PC-3 (cell line): ENCODE measurements around the gene MYH14. TPM values are rescaled to one million over a fixed set of nuclear protein-coding genes. Genes with fewer than 3 reads are reported as not detected.

Experiments used
- ATAC-seq: fragments of 200-7000 bp; cut with Tn5 transposase; 2 replicates; pipeline ENCODE4 v1.9.1; 2020; ENCODE audit warnings: mild to moderate bottlenecking, moderate library complexity
- BruUV-seq: library from RNA; stranded (reverse); fragments of 400-500 nt; replicated peaks from 2 replicates; lab custom pipeline; 2021; lab: Mats Ljungman, UMichigan
- CTCF ChIA-PET: fragments of 300-600 bp; sonication (Branson Sonifier 250); formaldehyde crosslinking; loops from one replicate; lab custom pipeline; 2022; ENCODE audit warnings: antibody characterized with exemption; lab: Charles Lee
- POLR2A ChIA-PET: fragments of 300-600 bp; sonication (Branson Sonifier 250); formaldehyde crosslinking; loops from one replicate; lab custom pipeline; 2022; ENCODE audit warnings: antibody characterized with exemption; ENCODE audit not compliant: unreplicated experiment; lab: Charles Lee
- DNase-seq: peaks from one replicate; pipeline ENCODE4 v3.0.0-alpha.2; 2015
- H2AFZ ChIP-seq: fragments of 300-600 bp; sonication (generic); 2 replicates; pipeline ENCODE4 v1.6.0; 2016; ENCODE audit warnings: antibody characterized with exemption, low read length
- H3F3A ChIP-seq: fragments of 300-600 bp; sonication (generic); one replicate; pipeline ENCODE4 v1.6.0; 2017; ENCODE audit warnings: antibody characterized with exemption, low read length, control low read depth, mild to moderate bottlenecking; ENCODE audit not compliant: unreplicated experiment
- H3K27ac ChIP-seq: fragments of 300-600 bp; sonication (generic); 2 replicates; pipeline ENCODE4 v1.5.1; 2016; ENCODE audit warnings: mild to moderate bottlenecking, low read length
- H3K27me3 ChIP-seq: fragments of 300-600 bp; sonication (generic); 2 replicates; pipeline ENCODE4 v1.6.1; 2016; ENCODE audit warnings: low read length, mixed read lengths
- H3K36me3 ChIP-seq: fragments of 300-600 bp; sonication (generic); 2 replicates; pipeline ENCODE4 v1.6.1; 2016; ENCODE audit warnings: low read depth, mixed run types, low read length, mixed read lengths
- H3K4me1 ChIP-seq: fragments of 300-600 bp; sonication (generic); 2 replicates; pipeline ENCODE4 v1.5.1; 2016; ENCODE audit warnings: low read length; ENCODE audit not compliant: insufficient read depth
- H3K4me2 ChIP-seq: fragments of 300-600 bp; sonication (generic); 2 replicates; pipeline ENCODE4 v1.6.0; 2016; ENCODE audit warnings: low read length
- H3K4me3 ChIP-seq: fragments of 300-600 bp; sonication (generic); 2 replicates; pipeline ENCODE4 v1.5.1; 2016; ENCODE audit warnings: mild to moderate bottlenecking, low read length, mixed read lengths
- H3K79me2 ChIP-seq: fragments of 300-600 bp; sonication (generic); 2 replicates; pipeline ENCODE4 v1.6.1; 2017; ENCODE audit warnings: low read length, mixed read lengths
- H3K9ac ChIP-seq: fragments of 300-600 bp; sonication (generic); 2 replicates; pipeline ENCODE4 v1.6.0; 2016; ENCODE audit warnings: mild to moderate bottlenecking, low read length
- H3K9me2 ChIP-seq: fragments of 300-600 bp; sonication (generic); replicated peaks from 2 replicates; pipeline ENCODE4 v1.6.1; 2016; ENCODE audit warnings: mixed run types, low read length, mixed read lengths
- H3K9me3 ChIP-seq: fragments of 300-600 bp; sonication (generic); 2 replicates; pipeline ENCODE4 v1.6.1; 2016; ENCODE audit warnings: low read length, mixed read lengths
- H4K20me1 ChIP-seq: fragments of 300-600 bp; sonication (generic); 2 replicates; pipeline ENCODE4 v1.6.1; 2016; ENCODE audit warnings: low read length, mixed read lengths
- CTCF ChIP-seq: fragments of 300-600 bp; sonication (generic); conservative IDR thresholded peaks from 2 replicates; pipeline ENCODE4 v1.5.1; 2017; ENCODE audit warnings: antibody characterized with exemption, low read depth, mild to moderate bottlenecking, low read length
- EZH2 ChIP-seq: fragments of 300-600 bp; sonication (generic); IDR thresholded peaks from one replicate; pipeline ENCODE4 v1.6.1; 2017; ENCODE audit warnings: antibody characterized with exemption, mild to moderate bottlenecking, low read length; ENCODE audit not compliant: unreplicated experiment
- EZH2phosphoT487 ChIP-seq: fragments of 300-600 bp; sonication (generic); IDR thresholded peaks from 2 replicates; pipeline ENCODE4 v1.6.1; 2018; ENCODE audit warnings: mild to moderate bottlenecking, antibody characterized with exemption, low read length, borderline replicate concordance
- intact Hi-C: fragments of 100-400 bp; cut with micrococcal nuclease; formaldehyde crosslinking; loops from 2 replicates; pipeline ENCODE4 v1.9.0; 2023
- total RNA-seq: library from RNA; depleted of rRNA; stranded (reverse); fragments of >200 nt; gene quantifications from 2 replicates; pipeline ENCODE4 v1.2.3, GENCODE V29; 2014

MYH14 gene
- total RNA-seq, 1 experiment from 2014 or later: 20.2 TPM

DNA sequence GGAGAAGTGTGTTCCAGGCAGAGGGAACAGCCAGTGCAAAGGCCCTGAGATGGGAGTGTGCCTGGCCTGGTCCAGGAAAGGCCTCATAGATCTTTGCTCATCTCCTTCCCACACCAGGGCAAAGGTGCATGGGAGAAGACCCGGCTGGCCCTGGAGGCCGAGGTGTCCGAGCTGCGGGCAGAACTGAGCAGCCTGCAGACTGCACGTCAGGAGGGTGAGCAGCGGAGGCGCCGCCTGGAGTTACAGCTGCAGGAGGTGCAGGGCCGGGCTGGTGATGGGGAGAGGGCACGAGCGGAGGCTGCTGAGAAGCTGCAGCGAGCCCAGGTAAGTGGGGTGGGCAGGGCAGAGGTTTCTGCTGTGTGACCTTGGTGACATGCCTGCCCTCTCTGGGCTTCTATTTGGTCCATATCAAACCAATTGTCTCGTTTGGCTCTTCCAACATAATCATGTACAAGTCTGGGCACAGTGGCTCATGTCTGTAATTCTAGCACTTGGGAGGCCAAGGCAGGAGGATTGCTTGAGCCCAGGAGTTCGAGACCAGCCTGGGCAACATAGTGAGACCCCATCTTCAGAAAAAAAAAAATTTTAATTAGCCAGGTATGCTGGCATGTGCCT, 74.7 kb downstream of the MYH14 start:
- Histone ChIP-seq H3K27me3 (no peaks in the 10 kb centered on the region), H3K79me2 (no peaks in the 10 kb centered on the region), H3K4me3 (no peak overlapping the region), H3K9ac (no peak overlapping the region), H3K4me1 (no peaks in the 10 kb centered on the region), H3K27ac (no peak overlapping the region), H2AFZ (no peak overlapping the region), H3K36me3 (peaks cover 9% of the 10 kb centered on the region; the same call in 1 of the 2 replicates), H4K20me1 (no peaks in the 10 kb centered on the region), H3F3A (no peaks in the 10 kb centered on the region), H3K9me2 (no peaks in the 10 kb centered on the region), H3K9me3 (no peaks in the 10 kb centered on the region), H3K4me2 (no peak overlapping the region)
- intact Hi-C loops: no loop called here
- no peak for DNase-seq
- POLR2A ChIA-PET: no interaction called here
- TF ChIP-seq EZH2phosphoT487 (no peak), EZH2 (no peak), CTCF (no peak)
- BruUV-seq: no TSS peak
- ATAC-seq: no peak
- CTCF ChIA-PET: interaction anchor here (0.6 kb wide), 1 partner anchor 183 kb away, joined by 3 read pairs; no protein-coding TSS in a partner anchor

- TF ChIP-seq CTCF: no peak
- TF ChIP-seq EZH2phosphoT487: no peak
- TF ChIP-seq EZH2: no peak
- Histone ChIP-seq H3K9ac (no peak overlapping the region), H3F3A (no peaks in the 10 kb centered on the region), H3K9me3 (no peaks in the 10 kb centered on the region), H3K79me2 (no peaks in the 10 kb centered on the region), H3K36me3 (peaks cover 13% of the 10 kb centered on the region), H2AFZ (no peak overlapping the region), H3K9me2 (no peaks in the 10 kb centered on the region), H4K20me1 (no peaks in the 10 kb centered on the region), H3K4me1 (no peaks in the 10 kb centered on the region), H3K27me3 (no peaks in the 10 kb centered on the region), H3K4me2 (no peak overlapping the region), H3K4me3 (no peak overlapping the region), H3K27ac (no peak overlapping the region)
- ChIA-PET CTCF (no interaction called here), POLR2A (interaction anchor here (0.6 kb wide), 1 partner anchor 16 kb away, joined by 4 read pairs; no protein-coding TSS in a partner anchor)
- no TSS peak for BruUV-seq
- no peak for ATAC-seq
- no peak for DNase-seq
- intact Hi-C loops: no loop called here
These were observed 76.7 kb downstream of the MYH14 start for GRCh38 chr19:50280074-50280473.

- no peak overlapping the region for H2AFZ ChIP-seq
- H3F3A ChIP-seq: no peaks in the 10 kb centered on the region
- H3K27me3 ChIP-seq: no peaks in the 10 kb centered on the region
- H3K79me2 ChIP-seq: no peaks in the 10 kb centered on the region
- ChIA-PET POLR2A (no interaction called here), CTCF (no interaction called here)
- no peak overlapping the region for H3K4me3 ChIP-seq
- H3K27ac ChIP-seq: no peak overlapping the region
- no peaks in the 10 kb centered on the region for H3K9me2 ChIP-seq
- no peak for DNase-seq
- H4K20me1 ChIP-seq: no peaks in the 10 kb centered on the region
- H3K36me3 ChIP-seq: peaks cover 22% of the 10 kb centered on the region
- no peak for ATAC-seq
- no TSS peak for BruUV-seq
- no peak overlapping the region for H3K9ac ChIP-seq
- no peaks in the 10 kb centered on the region for H3K4me1 ChIP-seq
- no peak for TF ChIP-seq EZH2
- TF ChIP-seq EZH2phosphoT487: no peak
- TF ChIP-seq CTCF: no peak
- H3K9me3 ChIP-seq: no peaks in the 10 kb centered on the region
- H3K4me2 ChIP-seq: no peak overlapping the region
- intact Hi-C loops: no loop called here
These were observed 77.6 kb downstream of the MYH14 start for GRCh38 chr19:50280983-50281382.
